Measurements from ENCODE around the gene JARID2.

Gene JARID2

GRCh38 chr6:15324427-15324985 is 78.6 kb downstream of the JARID2 start:
- no peak for TF ChIP-seq CTCF (IDR thresholded peaks at IDR 0.05; ENCODE audit: insufficient read depth, low read length, missing control alignments)
- ChIA-PET POLR2A (no interaction called here), CTCF (no interaction called here)
- no peak overlapping the region for H3K4me3 ChIP-seq (ENCODE audit: low read depth, low read length)
- no peak for DNase-seq (ENCODE audit: low read depth, low spot score)

GRCh38 chr6:15325540-15325955 is 79.7 kb downstream of the JARID2 start:
- DNase-seq (ENCODE audit: low read depth, low spot score), result no peak
- CTCF ChIA-PET, result no interaction called here
- POLR2A ChIA-PET, result no interaction called here
- no peak overlapping the region for H3K4me3 ChIP-seq (ENCODE audit: low read depth, low read length)
- no peak for TF ChIP-seq CTCF (IDR thresholded peaks at IDR 0.05; ENCODE audit: insufficient read depth, low read length, missing control alignments)

GRCh38 chr6:15326067-15326614 is 80.3 kb downstream of the JARID2 start:
- DNase-seq (ENCODE audit: low read depth, low spot score), result no peak
- H3K4me3 ChIP-seq (ENCODE audit: low read depth, low read length), result no peak overlapping the region
- CTCF ChIA-PET, result no interaction called here
- TF ChIP-seq CTCF (IDR thresholded peaks at IDR 0.05; ENCODE audit: insufficient read depth, low read length, missing control alignments), result no peak
- POLR2A ChIA-PET, result no interaction called here

- H3K4me3 ChIP-seq (ENCODE audit: low read depth, low read length), result no peak overlapping the region
- CTCF ChIA-PET, result interaction anchor here (1.2 kb wide), 1 partner anchor 17 kb away, joined by 3 read pairs; no protein-coding TSS in a partner anchor
- DNase-seq (ENCODE audit: low read depth, low spot score), result no peak
- no peak for TF ChIP-seq CTCF (IDR thresholded peaks at IDR 0.05; ENCODE audit: insufficient read depth, low read length, missing control alignments)
- POLR2A ChIA-PET, result interaction anchor here (1.2 kb wide), 1 partner anchor 67 kb away, joined by 3 read pairs; no protein-coding TSS in a partner anchor
Observed at GRCh38 chr6:15327271-15327670, 81.4 kb downstream of the JARID2 start.

GRCh38 chr6:15329197-15329671 is 83.4 kb downstream of the JARID2 start:
- ChIA-PET POLR2A (no interaction called here), CTCF (no interaction called here)
- peak; percentile 91 for DNase-seq (ENCODE audit: low read depth, low spot score)
- TF ChIP-seq CTCF (IDR thresholded peaks at IDR 0.05; ENCODE audit: insufficient read depth, low read length, missing control alignments), result no peak
- 0 out of 2 replicates have a peak overlapping the region, but pooled peaks have one; percentile 1 for H3K4me3 ChIP-seq (ENCODE audit: low read depth, low read length)

- no peak for TF ChIP-seq CTCF (IDR thresholded peaks at IDR 0.05; ENCODE audit: insufficient read depth, low read length, missing control alignments)
- POLR2A ChIA-PET, result no interaction called here
- DNase-seq (ENCODE audit: low read depth, low spot score), result no peak
- H3K4me3 ChIP-seq (ENCODE audit: low read depth, low read length), result no peak overlapping the region
- CTCF ChIA-PET, result interaction anchor here (2.0 kb wide), 1 partner anchor 9 kb away, joined by 5 read pairs; no protein-coding TSS in a partner anchor
Observed at GRCh38 chr6:15330174-15330944, 84.5 kb downstream of the JARID2 start.
